ENCODE results near the gene CYB5R4.
A peak's percentile ranks its signal among the peaks of the same experiment; 100 is the strongest.
"Not testable (repeated sequence)": the region's sequence is repeated elsewhere in the genome, so short reads cannot be mapped to it uniquely, and the experiment has no call there.

The CYB5R4 gene

DNA sequence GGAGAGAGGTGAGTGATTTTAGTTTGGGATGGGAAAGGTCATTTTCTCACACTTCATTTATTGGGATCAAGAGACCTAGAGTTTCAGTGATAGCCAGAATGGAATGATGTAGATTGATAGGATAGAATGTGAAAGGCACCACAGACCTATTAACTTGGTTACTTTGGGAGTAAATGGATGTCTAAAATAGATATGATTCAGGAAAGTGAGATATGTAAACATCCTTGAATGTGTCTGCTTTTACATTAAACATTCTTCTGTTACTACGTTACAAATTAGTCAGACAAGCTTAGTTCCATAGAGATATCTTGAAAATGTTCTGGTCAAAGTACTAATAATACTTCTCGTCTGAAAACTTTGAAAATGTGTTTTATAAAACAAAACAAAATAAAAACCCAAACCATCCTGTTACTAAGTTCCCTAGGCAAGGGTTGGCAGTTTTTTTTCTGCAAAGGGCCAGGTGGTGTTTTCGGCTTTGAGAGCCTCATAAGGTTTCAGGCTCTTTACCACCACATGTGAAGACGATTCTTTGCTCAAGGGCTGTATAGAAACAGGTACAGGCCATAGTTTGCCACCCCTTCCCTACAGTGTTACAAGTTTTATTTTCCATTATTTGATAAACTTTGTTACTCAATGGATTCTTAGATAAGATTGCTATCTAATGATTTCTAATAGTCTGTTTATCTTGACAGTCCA is 3.4 kb downstream of the CYB5R4 start:
- FAIRE-seq (no peak), DNase-seq (ENCODE audit: extremely low spot score, insufficient read length, low read depth) (no peak)

DNA sequence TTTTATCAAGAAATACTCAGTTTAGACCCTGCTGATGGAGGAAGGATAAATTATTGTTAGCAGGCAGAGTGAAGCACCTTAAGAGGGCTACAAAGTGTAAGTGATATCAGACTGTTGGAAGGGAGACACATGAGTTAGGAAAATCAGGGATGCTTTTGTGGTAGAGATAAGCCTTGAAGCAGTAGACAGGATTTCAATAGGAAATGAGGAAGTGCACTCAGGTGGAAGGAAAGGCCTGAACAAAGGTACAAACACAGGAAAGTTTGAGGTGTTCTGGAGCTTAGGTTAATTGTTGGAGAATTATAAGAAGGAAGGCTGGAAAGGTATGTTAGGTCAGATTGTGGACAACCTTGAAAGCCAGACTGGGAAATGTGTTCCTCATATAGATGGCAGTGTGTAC is 7.6 kb downstream of the CYB5R4 start:
- FAIRE-seq (no peak), DNase-seq (ENCODE audit: extremely low spot score, insufficient read length, low read depth) (no peak)

DNA sequence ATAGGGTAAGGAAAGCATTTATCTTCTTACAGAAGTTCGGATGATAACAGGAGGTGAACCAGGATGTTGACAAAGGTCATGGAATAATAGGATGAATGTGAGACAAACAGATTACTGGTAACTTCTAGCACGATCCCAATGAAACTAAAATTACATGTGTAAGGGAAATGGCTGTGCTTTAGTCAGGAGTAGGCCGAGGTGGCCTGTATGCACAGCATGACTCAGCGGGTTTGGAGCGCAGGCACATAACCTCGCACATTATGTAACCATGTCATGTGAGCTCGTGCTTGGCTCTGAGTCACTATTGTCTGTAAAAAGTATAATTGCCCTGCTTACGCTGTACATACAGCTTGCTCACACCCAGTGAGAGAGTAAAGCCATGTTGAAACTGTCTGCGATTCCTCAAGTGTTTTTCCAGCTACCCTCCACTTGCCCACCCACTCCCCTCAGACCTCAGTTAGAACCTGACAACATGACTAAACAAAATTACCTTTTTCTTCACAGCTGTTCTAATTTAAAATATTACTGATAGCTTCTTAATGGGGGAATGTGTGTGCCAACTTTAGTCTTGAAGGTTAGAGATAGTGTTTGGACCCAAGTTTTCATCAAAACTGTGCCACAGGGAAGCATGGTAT is 8.2 kb downstream of the CYB5R4 start:
- FAIRE-seq: no peak
- DNase-seq (ENCODE audit: extremely low spot score, insufficient read length, low read depth): no peak

DNA sequence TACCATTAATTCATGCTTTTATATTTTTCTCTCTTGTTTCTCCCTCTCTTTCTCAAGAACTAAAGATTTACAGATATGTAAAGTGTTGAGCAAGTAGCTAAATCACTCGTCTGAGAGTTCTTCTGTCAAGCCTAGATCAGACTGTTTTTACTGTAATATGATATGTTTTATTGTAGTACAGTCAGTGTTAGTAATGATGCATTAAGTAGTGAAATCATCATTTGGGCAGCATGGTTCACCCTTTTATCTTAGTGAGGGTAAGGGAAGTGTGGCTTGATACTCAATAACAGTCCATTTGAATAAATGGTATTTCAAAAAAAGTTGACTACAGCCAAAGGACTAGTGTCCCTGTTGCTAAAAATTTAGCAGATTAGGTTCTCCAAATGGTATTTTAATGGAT is 9.2 kb downstream of the CYB5R4 start:
- no peak for DNase-seq (ENCODE audit: extremely low spot score, insufficient read length, low read depth)
- no peak for FAIRE-seq

DNA sequence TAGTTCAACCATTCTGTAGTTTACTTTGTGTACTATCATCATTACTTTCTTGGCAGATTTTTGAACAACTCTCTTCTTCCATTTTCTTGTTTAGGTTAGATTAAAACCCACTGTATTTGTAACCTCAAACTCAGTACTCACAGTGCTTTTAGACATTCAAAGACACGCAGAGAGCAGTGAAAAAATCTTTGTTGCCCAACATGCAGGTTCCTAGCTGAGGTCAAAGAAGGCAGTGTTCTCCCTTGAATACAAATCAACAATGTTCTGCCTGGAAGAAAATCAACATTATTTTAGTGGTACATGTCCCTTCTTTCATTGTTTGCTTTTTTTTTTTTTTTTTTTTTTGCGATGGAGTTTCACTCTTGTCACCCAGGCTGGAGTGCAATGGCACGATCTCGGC is 11.2 kb downstream of the CYB5R4 start:
- DNase-seq (ENCODE audit: extremely low spot score, insufficient read length, low read depth) (no peak), FAIRE-seq (no peak)

DNA sequence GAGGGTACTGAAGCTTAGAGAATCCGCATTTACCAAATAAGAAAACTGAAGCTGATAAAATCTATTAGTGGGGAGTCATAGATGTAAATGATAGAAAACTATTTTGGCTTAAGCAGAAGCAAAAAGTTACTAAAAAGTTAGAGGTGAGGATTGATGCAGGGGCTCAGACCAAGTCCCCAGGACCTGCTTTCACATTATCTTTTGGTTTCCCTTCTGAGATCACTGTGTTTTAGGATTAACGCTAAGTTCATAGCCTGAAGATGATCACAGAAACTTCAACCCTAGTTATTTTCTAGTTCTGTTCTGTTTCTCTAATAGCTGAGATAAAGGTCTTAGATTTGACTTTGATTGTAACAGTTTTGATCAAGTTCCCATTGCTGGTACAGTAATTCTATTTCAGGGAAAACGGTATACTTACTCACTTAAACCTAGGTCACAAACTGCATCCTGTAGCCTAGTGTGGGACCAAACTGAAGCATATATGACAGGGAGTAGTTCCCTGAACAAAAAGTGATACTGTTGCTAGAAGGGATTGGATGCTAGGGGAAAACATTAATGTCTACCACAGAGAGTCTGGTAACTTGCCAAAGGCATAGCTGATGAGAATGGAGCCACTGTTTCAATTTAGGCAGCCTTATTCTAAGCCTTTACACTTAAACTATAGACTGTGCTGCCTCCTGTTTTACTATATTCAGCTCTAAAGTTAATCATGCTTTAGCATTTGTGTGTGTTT is 13.1 kb downstream of the CYB5R4 start:
- FAIRE-seq (no peak), DNase-seq (ENCODE audit: extremely low spot score, insufficient read length, low read depth) (no peak)

DNA sequence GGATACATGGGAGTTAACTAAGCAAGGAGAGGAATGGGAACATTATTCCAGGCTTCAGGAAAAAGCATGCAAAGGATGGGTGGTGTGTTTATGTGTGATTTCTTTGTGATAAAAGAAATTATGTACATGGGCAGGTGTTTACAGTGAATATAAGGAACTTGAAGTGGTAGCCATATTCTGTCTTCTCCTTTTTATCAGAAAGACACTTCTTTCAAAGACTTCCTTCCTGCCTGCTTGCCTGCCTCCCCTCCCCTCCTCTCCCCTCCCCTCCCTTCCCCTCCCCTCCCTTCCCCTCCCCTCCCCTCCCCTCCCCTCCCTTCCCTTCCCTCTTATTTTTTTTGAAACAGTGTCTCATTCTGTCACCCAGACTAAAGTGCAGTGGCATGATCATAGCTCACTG is 14.4 kb downstream of the CYB5R4 start:
- no peak for DNase-seq (ENCODE audit: extremely low spot score, insufficient read length, low read depth)
- no peak for FAIRE-seq

DNA sequence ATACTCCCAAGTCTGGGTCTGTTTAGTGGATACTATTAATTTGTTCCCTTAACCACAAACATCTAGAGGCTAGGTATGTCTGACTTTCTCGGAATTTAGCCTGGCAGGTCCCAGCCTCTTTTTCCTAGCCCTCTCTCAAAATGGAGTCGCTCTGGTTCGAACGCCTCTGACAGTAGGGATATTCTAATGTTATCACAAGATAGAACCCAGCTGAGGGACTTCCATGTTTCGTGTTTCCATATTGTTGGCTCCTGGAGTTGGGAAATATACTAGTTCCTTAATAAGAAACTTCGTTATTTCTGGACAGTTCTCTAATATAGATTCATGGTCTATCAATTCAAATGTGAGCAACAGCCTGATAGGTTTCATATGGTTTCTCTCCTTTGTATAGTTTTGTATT is 16.4 kb downstream of the CYB5R4 start:
- FAIRE-seq (no peak), DNase-seq (ENCODE audit: extremely low spot score, insufficient read length, low read depth) (no peak)

DNA sequence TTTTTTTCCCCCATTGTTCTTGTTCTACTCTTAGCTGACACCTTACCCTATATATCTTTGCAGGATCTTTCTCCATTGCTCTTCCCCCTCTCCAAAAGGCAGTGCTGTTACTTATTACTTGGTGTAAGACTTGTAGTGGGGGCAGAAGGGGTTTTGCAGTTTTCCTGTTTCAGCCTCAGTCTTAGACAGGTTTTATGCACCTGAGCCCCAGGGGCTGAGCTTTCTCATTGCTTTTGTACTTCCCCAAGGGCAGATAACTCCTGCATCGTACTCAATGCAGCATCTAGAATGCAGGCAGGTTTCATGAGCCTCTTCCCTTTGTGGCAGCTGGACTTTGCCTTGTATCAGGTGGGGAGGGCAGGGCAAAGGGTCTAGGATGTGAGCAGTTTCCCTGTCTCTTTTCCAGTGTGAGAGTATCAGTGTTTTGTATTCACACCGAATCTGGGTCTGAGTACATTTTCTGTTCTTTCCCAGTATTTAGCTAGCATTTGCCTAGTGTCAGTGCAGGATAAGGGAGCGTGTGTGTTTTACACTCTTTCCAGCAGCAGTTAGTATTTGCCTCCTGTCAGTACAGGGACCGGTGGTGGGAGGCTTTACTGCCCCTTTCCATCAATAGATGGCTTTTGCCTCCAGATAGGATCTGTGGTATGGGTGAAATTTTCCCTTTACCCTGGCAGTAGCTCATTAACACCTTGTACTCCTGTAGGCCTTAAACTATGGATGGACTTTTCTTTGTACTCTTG is 19.6 kb downstream of the CYB5R4 start:
- FAIRE-seq (peak; percentile 9), DNase-seq (ENCODE audit: extremely low spot score, insufficient read length, low read depth) (no peak)

DNA sequence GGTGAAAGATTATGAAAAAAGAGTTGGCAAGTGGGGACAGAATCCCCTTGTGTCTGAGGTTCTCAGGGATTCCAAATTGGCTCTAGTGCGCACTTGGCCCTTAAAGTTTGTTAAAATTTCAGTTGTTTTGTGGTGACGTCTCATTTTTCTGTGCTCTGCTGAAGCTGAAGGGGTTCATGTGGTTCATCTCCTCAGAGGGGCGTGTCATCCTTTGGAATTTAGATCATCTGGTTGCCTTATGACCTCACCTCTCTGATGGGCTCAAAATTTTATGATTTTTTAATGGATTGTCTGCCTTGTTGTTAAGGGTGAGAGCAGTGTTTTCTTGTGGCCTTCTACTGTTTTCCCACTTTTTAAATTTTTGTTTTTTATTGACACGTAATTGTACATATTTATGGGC is 20.3 kb downstream of the CYB5R4 start:
- FAIRE-seq: no peak

DNA sequence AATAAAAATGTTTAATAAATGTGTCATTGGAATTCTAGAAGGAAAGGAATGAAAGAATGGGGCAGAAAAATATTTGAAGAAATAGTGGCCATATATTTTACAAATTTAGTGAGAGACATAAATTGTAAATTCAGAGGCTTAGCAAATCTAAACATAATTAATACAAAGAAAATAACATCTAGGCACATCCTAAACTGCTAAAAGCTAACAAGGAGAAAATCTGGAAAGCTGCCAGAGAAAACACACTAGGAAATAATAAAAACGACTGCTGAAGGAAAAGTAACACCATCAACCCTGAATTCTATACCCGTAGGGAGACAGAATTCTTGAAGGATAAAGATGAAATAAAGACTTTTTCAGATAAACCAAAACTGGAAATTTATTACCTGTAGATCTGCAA is 23.8 kb downstream of the CYB5R4 start:
- no peak for DNase-seq (ENCODE audit: extremely low spot score, insufficient read length, low read depth)
- FAIRE-seq: no peak

More for the DNA sequence above, 20.3 kb downstream of the CYB5R4 start:
- DNase-seq (ENCODE audit: extremely low spot score, insufficient read length, low read depth): no peak

DNA sequence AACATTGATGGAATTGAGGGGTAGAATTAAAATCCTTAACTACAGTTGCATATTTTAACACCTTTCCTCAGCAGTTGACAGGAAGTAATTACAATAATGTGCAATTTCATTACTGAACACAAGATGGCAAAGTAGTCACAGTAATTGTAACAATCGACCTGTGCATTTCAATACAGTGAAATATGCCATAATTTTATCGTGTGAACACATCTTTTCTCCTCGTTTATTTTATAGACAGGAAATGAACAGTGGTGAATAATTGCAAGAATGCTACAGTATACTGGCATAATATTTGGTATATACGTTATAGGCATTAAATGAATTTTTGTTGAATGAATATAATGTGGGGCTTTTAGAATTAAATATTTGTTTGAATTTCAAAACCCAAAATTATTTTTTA is 25.0 kb downstream of the CYB5R4 start:
- FAIRE-seq: peak; percentile 82
- peak; percentile 28 for DNase-seq (ENCODE audit: extremely low spot score, insufficient read length, low read depth)

DNA sequence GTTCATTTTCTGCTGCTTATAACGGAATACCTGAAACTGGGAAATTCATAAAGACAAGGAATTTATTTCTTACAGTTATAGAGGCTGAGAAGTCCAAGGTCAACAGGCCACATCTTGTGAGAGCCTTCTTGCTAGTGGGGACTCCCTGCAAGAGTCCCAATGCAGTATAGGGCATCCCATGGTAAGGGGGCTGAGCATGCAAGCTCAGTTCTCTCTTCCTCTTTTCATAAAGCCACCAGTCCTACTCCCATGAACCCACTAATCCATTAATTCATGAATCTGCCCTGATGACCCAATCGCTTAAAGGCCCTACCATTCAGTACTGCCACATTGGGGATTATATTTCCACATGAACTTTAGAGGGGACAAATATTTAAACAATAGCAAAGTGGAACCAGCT is 26.5 kb downstream of the CYB5R4 start:
- DNase-seq (ENCODE audit: extremely low spot score, insufficient read length, low read depth) (no peak), FAIRE-seq (no peak)

DNA sequence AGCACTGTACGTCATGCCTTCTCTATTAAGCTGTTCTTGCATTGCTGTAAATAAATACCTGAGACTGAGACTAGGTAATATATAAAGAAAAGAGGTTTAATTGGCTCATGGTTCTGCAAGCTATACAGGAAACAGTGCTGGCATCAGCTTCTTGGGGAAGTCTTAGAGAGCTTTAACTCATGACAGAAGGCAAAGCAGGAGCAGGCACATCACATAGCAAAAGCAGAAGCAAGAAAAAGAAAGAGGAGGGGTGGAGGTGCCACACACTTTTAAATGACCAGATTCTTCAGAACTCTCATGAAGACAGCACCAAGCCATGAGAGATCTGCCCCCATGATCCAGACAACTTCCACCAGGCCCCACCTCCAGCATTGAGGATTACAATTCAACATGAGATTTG is 30.1 kb downstream of the CYB5R4 start:
- no peak for DNase-seq (ENCODE audit: extremely low spot score, insufficient read length, low read depth)
- no peak for FAIRE-seq

DNA sequence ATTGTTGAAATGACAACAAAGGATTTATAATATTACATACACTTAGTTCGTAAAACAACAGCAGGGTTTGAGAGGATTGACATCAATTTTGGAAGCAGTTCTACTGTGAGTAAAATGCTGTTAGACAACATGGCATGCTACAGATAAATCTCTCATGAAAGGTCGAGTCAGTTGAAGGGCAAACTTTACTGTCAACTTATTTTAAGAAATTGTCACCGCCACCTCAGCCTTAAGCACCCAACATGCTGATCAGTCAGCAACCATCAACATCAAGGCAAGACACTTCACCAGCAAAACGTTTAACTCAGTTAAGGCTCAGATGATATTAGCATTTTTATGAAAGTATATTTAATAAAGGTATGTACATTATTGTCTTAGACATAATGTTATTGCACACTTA is 31.0 kb downstream of the CYB5R4 start:
- DNase-seq (ENCODE audit: extremely low spot score, insufficient read length, low read depth): no peak
- FAIRE-seq: no peak

DNA sequence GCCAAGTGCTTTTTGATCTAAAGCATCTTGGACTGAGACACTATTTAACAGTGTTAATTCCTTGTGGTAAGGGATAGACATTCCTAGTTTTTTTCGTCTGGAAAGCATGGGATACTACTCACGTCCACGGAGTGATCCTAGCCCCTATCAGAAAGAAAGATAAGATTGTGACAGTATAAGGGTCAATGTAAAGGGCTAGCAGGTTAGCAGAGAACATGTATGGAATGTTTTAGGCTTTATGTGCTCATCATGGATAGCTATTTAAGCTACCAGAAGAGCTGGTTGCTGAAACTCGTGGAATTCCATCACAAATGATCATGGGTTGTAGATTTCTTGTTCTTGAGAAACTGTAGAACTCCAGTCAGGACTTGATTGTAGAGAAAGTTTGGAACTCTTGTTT is 32.1 kb downstream of the CYB5R4 start:
- no peak for FAIRE-seq

DNA sequence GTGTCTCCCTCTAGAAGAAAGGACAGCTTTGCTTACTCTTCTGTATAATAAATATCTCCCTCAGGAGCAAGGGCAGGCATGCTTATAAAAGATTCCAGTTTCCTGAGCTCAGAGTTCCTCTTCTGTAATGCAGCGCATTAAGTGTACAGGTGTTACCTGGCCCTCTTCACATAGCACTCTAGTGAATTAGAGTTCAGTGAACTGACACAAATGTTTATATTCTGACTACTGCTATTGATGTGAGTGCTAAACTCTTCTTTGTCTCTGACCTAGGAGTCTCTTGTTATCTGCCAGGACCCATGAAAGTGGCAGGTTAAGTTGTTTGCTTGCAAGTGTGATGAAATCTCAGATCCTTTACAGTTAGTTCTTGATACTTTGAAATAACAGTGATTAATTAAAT is 33.5 kb downstream of the CYB5R4 start:
- no peak for FAIRE-seq

More for the DNA sequence above, 32.1 kb downstream of the CYB5R4 start:
- DNase-seq (ENCODE audit: extremely low spot score, insufficient read length, low read depth): no peak

DNA sequence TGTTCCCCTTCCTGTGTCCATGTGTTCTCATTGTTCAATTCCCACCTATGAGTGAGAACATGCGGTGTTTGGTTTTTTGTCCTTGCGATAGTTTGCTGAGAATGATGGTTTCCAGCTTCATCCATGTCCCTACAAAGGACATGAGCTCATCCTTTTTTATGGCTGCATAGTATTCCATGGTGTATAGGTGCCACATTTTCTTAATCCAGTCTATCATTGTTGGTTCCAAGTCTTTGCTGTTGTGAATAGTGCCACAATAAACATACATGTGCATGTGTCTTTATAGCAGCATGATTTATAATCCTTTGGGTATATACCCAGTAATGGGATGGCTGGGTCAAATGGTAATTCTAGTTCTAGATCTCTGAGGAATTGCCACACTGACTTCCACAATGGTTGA is 37.6 kb downstream of the CYB5R4 start:
- not testable (repeated sequence) for DNase-seq (ENCODE audit: extremely low spot score, insufficient read length, low read depth); FAIRE-seq

More for the DNA sequence above, 33.5 kb downstream of the CYB5R4 start:
- no peak for DNase-seq (ENCODE audit: extremely low spot score, insufficient read length, low read depth)

DNA sequence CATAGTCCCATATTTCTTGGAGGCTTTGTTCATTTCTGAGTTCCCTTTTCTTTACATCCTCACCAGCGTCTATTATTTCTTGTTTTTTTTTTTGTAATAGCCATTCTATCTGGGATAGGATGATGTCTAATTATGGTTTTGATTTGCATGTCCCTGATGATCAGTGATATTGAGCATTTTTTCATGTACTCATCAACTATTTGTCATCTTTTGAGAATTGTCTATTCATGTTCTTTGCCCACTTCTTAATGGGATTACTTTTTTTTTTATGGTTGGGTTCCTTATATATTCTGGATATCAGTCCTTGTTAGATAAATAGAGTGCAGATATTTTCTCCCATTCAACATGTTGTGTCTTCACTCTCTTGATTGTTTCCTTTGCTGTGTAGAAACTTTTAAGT is 42.1 kb downstream of the CYB5R4 start:
- no peak for DNase-seq (ENCODE audit: extremely low spot score, insufficient read length, low read depth)
- no peak for FAIRE-seq

DNA sequence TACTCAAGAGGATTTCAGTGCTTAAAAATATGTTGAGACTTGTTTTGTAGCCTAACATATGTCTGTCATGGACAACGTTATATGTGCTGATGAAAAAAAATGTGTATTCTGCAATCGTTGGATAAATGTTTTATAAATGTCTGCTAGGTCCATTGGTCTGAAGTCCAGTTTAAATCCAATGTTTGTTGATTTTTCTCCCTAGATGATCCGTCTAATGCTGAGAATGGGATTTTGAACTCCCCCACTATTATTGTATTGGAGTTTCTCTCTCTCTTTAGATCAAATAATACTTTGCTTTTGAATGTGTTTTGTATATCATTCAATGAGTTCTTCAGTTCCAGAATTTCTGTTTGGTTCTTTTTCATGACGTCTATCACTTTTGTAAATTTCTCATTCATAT is 44.9 kb downstream of the CYB5R4 start:
- no peak for DNase-seq (ENCODE audit: extremely low spot score, insufficient read length, low read depth)
- no peak for FAIRE-seq

DNA sequence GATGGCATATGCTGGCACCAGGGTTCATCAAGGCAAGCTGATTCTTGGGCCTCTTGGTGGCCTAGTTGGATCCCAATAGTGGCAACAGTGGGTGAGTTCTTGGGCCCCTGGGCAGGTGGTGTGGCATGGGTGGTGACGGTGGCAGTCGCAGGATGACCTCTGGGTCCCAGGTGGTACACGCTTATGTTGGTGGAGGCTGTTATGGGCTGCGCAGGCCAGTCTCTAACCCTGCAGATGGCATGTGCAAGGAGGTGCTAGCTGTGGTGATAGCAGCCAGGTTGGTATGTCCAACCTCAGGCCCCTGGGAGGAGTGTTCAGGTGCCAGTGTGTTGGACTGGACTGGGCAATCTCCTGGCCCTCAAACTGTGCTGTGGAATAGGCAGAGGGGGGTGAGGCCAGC is 46.2 kb downstream of the CYB5R4 start:
- DNase-seq (ENCODE audit: extremely low spot score, insufficient read length, low read depth): no peak
- FAIRE-seq: no peak
